Skin epidermis (tissue), 12 donors: ENCODE data around the gene MBTD1.
"Not testable (repeated sequence)": the region's sequence is repeated elsewhere in the genome, so short reads cannot be mapped to it uniquely, and the experiment has no call there.

Experiments
- H3K27ac ChIP-seq, 21 experiments: fragments of 200-600 bp; sonication (generic) in 11 of 21; one replicate each; pipeline ENCODE4 v1.5.0; 2020; ENCODE audit warnings: mild to moderate bottlenecking in 3 of 21, inconsistent platforms in 2 of 21, moderate library complexity in 2 of 21
- H3K4me3 ChIP-seq, 7 experiments: fragments of 200-600 bp; sonication (generic) in 2 of 7; one replicate each; pipeline ENCODE4 v1.5.0; 2020; ENCODE audit warnings: inconsistent platforms in 2 of 7, mild to moderate bottlenecking in 2 of 7, moderate library complexity in 1 of 7

MBTD1 gene

DNA sequence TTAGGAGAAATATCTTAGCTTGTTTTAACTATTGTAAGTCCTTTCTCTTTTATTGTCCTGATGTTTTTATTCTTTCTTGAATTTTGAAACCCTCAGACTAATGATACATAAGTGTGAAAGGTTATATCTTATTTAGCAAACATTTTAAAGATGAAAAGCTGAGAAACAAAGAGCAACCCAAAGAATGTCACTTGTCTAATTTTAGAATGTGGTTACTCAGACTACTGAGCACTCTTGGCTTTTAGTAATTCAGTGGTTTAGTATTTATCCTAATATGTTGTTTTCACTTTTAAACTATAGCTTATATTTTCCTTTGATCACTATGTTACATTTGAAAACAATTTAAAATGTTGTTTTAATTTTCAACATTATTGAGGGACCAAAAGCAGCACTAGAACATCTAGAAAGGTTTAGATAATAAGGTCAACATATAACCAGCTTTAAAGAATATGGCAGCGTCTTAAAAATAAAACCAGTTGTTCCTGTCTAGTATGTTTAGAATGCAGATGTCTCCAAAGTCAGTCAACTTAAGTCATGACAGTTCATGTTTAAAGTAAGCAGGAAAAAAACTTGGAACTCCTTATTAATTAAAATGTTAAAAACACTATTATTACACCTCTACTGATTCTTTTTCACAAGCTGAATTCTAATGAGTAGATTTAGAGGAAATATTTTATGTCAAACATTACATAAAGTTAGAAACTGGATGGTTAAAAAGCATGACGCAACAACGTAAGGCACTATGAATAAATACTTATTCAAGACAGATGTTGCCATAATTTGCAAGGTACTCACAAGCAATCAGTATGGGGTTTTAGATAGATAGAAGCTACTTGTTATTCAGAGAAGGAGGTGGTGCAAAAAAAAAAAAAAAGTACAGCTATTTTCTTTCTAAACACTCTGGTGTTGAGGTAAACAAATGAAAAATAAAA, 2.4 kb downstream of the MBTD1 start:
- Histone ChIP-seq H3K4me3 (peak overlapping the region in 2 of 7 experiments; percentile 7 to 90), H3K27ac (peak overlapping the region in 10 of 21 experiments; percentile 14 to 98 (median 76))

- Histone ChIP-seq H3K4me3 (no peak overlapping the region), H3K27ac (peak overlapping the region in 2 of 21 experiments; percentile 20 to 35)
These were observed 3.7 kb downstream of the MBTD1 start for GRCh38 chr17:51256101-51256500.

GRCh38 chr17:51255673-51256072, 4.2 kb downstream of the MBTD1 start:
- H3K4me3 ChIP-seq = no peak overlapping the region

DNA sequence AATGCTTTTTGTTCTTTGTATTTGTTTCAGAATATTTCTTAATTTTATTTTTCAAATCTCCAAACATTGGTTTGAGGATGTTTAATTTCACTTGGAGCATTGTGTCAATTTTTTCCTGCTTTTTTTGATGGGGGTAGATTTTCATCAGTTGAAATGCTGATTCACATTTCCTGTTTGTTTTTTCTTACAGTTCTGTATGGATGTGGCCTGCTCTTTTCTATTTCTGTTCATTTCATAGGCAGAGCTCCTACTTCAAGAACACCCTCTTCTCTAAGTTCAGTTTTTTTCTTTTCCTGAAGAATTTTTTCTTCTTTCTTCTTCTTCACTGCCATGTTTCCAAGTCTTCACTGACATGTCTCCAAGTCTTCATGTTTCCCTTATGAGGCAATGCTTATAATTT, 8.8 kb downstream of the MBTD1 start:
- no peak overlapping the region for H3K4me3 ChIP-seq
- H3K27ac ChIP-seq = no peak overlapping the region

More at GRCh38 chr17:51255673-51256072, 4.2 kb downstream of the MBTD1 start:
- H3K27ac ChIP-seq = peak overlapping the region in 1 of 21 experiments; percentile 20

DNA sequence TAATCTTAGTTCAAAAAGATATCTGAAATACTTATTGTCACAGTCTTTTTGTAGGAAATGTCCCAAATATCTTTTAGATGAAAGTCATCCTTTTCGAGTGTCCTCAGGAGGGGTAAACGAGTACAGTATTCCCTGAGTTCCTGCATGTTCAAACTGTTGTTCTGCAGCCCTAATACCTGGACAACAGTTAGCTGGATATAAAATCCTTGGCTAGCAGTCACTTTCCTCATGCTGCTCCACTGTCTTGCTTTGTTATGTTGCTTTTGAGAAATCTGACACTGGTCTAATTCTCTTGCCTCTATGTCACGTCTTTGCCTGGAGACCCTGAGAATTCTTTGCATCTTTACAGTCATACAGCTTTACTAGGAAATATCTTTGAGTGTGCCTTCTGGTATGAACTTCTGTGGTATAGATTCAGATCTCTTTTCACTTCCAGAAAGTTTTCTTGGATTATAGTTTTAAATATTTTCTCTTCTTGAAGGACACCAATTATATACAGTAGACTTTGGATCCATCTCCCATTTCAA, 9.5 kb downstream of the MBTD1 start:
- H3K27ac ChIP-seq = no peak overlapping the region
- no peak overlapping the region for H3K4me3 ChIP-seq

DNA sequence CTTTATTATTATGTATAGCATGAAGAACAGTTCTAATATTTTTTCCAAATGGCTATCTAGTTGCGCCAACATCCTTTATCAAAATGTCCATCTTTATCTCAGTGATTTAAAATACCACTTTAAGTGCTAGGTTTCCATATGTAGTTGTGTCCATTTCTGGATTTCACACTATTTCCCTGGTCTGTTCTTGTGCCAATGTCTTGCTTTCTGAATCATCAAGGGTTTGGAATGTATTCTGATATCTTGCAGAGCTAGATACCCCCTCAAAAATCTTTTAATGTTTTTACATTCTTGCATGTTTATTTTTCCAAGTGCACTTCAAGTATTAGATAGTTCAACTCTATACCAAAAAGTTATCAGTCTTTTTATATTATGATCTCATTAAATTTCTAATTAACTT, 14.3 kb downstream of the MBTD1 start:
- H3K27ac ChIP-seq = no peak overlapping the region

DNA sequence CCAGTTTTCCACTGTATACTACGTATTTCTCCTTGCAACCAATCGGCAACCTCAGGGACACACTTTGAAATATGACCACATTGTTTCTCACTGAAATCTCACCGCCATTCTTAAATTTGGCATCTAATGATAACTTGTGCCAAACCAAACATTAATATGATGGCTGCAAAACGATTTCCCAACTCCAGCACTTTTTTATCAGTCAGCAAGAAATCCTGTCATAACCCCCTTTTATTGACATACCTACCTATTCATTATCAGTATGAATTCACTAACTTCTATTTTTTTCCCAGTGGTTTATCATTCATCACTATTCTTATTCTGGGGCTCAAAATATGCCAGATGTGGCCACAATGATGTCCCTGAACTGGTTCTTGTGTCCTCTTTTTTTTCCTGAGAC, 15.8 kb downstream of the MBTD1 start:
- Histone ChIP-seq H3K27ac (no peak overlapping the region), H3K4me3 (no peak overlapping the region)

More for the DNA sequence above, 14.3 kb downstream of the MBTD1 start:
- no peak overlapping the region for H3K4me3 ChIP-seq

GRCh38 chr17:51240275-51240674, 19.6 kb downstream of the MBTD1 start:
- Histone ChIP-seq H3K27ac (no peak overlapping the region), H3K4me3 (no peak overlapping the region)

DNA sequence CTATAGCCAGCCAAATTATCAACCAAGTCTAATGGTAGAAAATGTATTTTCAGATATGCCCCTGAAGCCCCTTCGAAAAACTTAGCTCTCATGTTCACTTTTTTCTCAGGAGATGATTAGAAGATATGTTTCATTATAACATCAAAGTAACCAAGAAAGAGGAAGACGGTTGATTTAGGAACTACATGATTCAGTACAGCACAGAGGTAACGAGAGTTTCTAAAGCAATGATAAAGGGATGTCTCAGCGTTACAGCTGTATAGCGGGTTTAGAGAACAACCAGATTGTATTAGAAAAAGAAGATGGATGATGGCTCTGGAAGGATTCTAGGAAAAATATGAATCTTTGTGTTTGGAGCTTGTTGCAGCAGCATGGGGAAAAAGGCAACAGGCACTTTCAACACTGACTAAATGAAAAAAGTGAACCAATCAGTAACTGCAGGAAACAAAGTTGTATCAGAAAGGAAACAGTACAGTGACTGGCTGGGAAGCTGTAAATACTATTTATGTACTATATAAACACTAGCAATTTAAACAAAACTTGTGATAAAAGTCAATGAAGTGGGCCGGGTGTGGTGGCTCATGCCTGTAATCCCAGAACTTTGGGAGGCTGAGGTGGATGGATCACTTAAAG, 21.5 kb downstream of the MBTD1 start:
- H3K27ac ChIP-seq = no peak overlapping the region
- H3K4me3 ChIP-seq = no peak overlapping the region

DNA sequence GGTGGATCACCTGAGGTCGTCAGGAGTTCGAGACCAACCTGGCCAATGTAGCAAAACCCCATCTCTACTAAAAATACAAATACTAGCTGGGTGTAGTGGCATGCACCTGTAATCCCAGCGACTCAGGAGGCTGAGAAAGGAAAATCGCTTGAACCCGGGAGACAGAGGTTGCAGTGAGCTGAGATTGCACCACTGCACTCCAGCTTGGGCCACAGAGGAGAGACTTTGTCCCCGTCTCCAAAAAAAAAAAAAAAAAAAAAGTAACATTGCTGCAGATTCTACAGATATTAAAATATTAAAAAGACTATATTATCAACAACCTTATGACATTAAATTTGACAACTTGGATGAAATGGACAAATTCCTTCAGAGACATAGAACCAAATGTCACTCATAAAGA, 25.7 kb downstream of the MBTD1 start:
- H3K27ac ChIP-seq = no peak overlapping the region
- H3K4me3 ChIP-seq = no peak overlapping the region

GRCh38 chr17:51231999-51232398, 27.9 kb downstream of the MBTD1 start:
- H3K27ac ChIP-seq = no peak overlapping the region

GRCh38 chr17:51230306-51230705, 29.5 kb downstream of the MBTD1 start:
- no peak overlapping the region for H3K27ac ChIP-seq
- H3K4me3 ChIP-seq = no peak overlapping the region

More at GRCh38 chr17:51231999-51232398, 27.9 kb downstream of the MBTD1 start:
- no peak overlapping the region for H3K4me3 ChIP-seq

- Histone ChIP-seq H3K4me3 (no peak overlapping the region), H3K27ac (no peak overlapping the region)
These were observed 30.0 kb downstream of the MBTD1 start for GRCh38 chr17:51229889-51230288.

DNA sequence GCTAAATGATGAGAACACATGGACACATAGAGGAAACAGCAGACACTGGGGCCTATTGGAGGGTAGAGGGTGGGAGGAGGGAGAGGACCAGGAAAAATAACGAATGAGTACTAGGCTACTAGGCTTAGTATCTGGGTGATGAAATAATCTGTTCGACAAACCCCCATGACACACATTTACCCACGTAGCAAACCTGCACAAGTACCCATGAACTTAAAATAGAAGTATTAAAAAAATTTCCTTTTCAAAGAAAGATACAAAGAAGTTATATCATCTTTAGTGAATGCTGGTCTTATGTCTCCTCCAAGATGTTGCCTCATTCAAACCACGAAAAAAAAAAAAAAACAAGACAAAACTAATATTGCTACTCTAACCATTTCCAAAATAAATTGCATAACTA, 31.7 kb downstream of the MBTD1 start:
- H3K27ac ChIP-seq = peak overlapping the region in 2 of 21 experiments; percentile 23 to 34

GRCh38 chr17:51225523-51225922, 34.3 kb downstream of the MBTD1 start:
- H3K27ac ChIP-seq = peak overlapping the region in 4 of 21 experiments; percentile 39 to 58 (median 49)
- H3K4me3 ChIP-seq = not testable (repeated sequence)

More for the DNA sequence above, 31.7 kb downstream of the MBTD1 start:
- no peak overlapping the region for H3K4me3 ChIP-seq

GRCh38 chr17:51224402-51225262, 35.2 kb downstream of the MBTD1 start:
- H3K27ac ChIP-seq = peak overlapping the region in 10 of 21 experiments; percentile 6 to 58 (median 36)
- H3K4me3 ChIP-seq = no peak overlapping the region

- no peak overlapping the region for H3K4me3 ChIP-seq
- H3K27ac ChIP-seq = no peak overlapping the region
These were observed 38.5 kb downstream of the MBTD1 start for GRCh38 chr17:51221322-51221721.

- Histone ChIP-seq H3K4me3 (no peak overlapping the region), H3K27ac (no peak overlapping the region)
These were observed 41.9 kb downstream of the MBTD1 start for GRCh38 chr17:51217946-51218345.

DNA sequence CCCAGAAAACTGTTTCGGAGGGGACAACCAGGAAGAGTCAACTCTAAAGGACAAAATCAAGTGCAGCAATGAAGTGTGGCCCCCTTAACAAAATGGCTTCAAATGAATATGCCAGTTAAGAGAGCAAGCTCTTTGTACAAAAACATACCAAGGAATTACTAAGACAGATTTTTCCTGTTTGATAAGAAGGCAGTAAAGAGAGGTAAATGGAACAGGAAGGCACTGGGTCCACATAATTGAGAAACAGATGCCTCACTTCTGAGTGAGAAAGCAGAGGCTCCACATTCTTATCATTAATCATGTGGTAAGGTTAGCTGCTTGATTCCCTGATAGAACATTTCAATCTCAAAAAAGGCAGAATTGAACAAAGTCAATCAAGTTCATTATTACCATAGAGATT, 44.9 kb downstream of the MBTD1 start:
- Histone ChIP-seq H3K27ac (no peak overlapping the region), H3K4me3 (no peak overlapping the region)

DNA sequence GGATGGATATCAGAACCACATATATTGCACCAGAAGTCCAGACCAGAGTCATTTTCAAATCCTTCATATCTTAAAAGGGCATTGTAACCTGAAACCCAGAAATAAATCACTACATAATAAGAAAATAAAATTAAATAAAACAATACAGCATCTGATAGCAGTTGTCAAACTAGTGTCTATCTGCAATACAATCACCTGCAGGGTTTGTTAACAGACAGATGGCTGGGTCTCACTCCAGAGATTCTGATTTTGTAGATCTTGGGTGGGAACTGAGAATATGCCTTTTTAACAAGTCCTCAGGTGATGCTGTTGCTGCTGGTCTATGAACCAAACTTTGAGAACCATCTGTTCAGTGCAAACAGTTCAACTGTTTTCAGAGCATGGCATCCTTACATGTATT, 56.0 kb downstream of the MBTD1 start:
- Histone ChIP-seq H3K4me3 (no peak overlapping the region), H3K27ac (no peak overlapping the region)
